K562 (cell line): ENCODE measurements around the gene MALSU1. TPM values are rescaled to one million over a fixed set of nuclear protein-coding genes. Genes with fewer than 3 reads are reported as not detected.

Experiments used
- ATAC-seq: fragments of 200-7000 bp; cut with Tn5 transposase; 3 replicates; pipeline ENCODE4 v1.9.1; 2020; ENCODE audit warnings: moderate library complexity
- BruUV-seq: library from RNA; stranded (reverse); fragments of 400-500 nt; replicated peaks from 2 replicates; lab custom pipeline; 2021; lab: Mats Ljungman, UMichigan
- CTCF ChIA-PET: fragments of 300-600 bp; formaldehyde crosslinking; extraction: SDS; loops from one replicate; lab custom pipeline; 2021; ENCODE audit warnings: low intra/inter-chr PET ratio; lab: Yijun Ruan, JAX
- POLR2A ChIA-PET: fragments of 300-600, 350-650 bp; sonication (Branson Sonifier 250); formaldehyde crosslinking; extraction: SDS; loops from one replicate; lab custom pipeline; 2021; ENCODE audit warnings: antibody characterized with exemption, inconsistent platforms; lab: Yijun Ruan, JAX
- DNase-seq, 4 experiments: peaks; one replicate each; pipeline versions ENCODE4 v3.0.0 to v3.0.0-alpha.2; 2011 to 2018; ENCODE audit warnings: low spot score in 3 of 4, mixed read lengths in 3 of 4; ENCODE audit errors: extremely low read depth in 1 of 4
- FAIRE-seq: peaks from 2 replicates; lab custom pipeline; 2011; peaks lifted over from hg19 to GRCh38; lab: Jason Lieb, UNC
- H2AFZ ChIP-seq: 2 replicates; pipeline ENCODE4 v1.6.0; 2011; ENCODE audit warnings: low read depth, low read length, control low read depth, inconsistent platforms
- H3K27ac ChIP-seq: fragments of 200-600 bp; 3 replicates; pipeline ENCODE4 v1.8.0; 2011; ENCODE audit warnings: low read depth, mild to moderate bottlenecking, control low read depth, inconsistent platforms, low read length, moderate library complexity, mixed read lengths; ENCODE audit errors: extremely low read depth
- H3K27me3 ChIP-seq, 2 experiments: fragments of 300-600 bp in 1 of 2; 2 replicates in 1 of 2; 3 replicates in 1 of 2; pipeline versions ENCODE4 v1.6.0 to v1.8.0; 2011; ENCODE audit warnings: inconsistent platforms in 2 of 2, low read length in 2 of 2, mild to moderate bottlenecking in 1 of 2, mixed read lengths in 1 of 2, moderate library complexity in 1 of 2; ENCODE audit not compliant: control insufficient read depth in 2 of 2, insufficient read depth in 2 of 2
- H3K36me3 ChIP-seq: fragments of 300-600 bp; 3 replicates; pipeline ENCODE4 v1.8.0; 2011; ENCODE audit warnings: mild to moderate bottlenecking, low read length, inconsistent platforms; ENCODE audit not compliant: control insufficient read depth, insufficient read depth
- H3K4me1 ChIP-seq, 2 experiments: fragments of 200-600 bp in 1 of 2; replicated peaks in 1 of 2; 2 replicates in 1 of 2; 3 replicates in 1 of 2; pipeline versions ENCODE4 v1.5.1 to v1.8.0; 2011; ENCODE audit warnings: inconsistent platforms in 2 of 2, low read length in 2 of 2, mild to moderate bottlenecking in 1 of 2, mixed read lengths in 1 of 2, moderate library complexity in 1 of 2; ENCODE audit not compliant: control insufficient read depth in 2 of 2, insufficient read depth in 2 of 2
- H3K4me2 ChIP-seq: 2 replicates; pipeline ENCODE4 v1.6.1; 2011; ENCODE audit warnings: low read length, control low read depth, inconsistent platforms, mixed read lengths; ENCODE audit not compliant: insufficient read depth
- H3K4me3 ChIP-seq: fragments of 200-600 bp; sonication (generic), shearing (Covaris generic); 2 replicates; pipeline ENCODE4 v1.5.1; 2016; ENCODE audit warnings: control low read depth, inconsistent platforms
- H3K79me2 ChIP-seq: fragments of 200-600 bp; 3 replicates; pipeline ENCODE4 v1.8.0; 2011; ENCODE audit warnings: low read length, inconsistent platforms; ENCODE audit not compliant: control insufficient read depth, insufficient read depth
- H3K9ac ChIP-seq, 2 experiments: 2 replicates each; pipeline versions ENCODE4 v1.6.0 to v1.6.1; 2011; ENCODE audit warnings: low read depth in 2 of 2, low read length in 2 of 2, control low read depth in 1 of 2, inconsistent platforms in 1 of 2, mild to moderate bottlenecking in 1 of 2, mixed read lengths in 1 of 2; ENCODE audit not compliant: insufficient read depth in 1 of 2
- H3K9me1 ChIP-seq: one replicate; pipeline ENCODE4 v1.6.0; 2011; ENCODE audit warnings: inconsistent platforms, mild to moderate bottlenecking, low read length, moderate library complexity; ENCODE audit not compliant: control insufficient read depth, insufficient read depth
- H3K9me3 ChIP-seq: replicated peaks from 2 replicates; pipeline ENCODE4 v1.5.1; 2011; ENCODE audit warnings: low read depth, low read length, inconsistent platforms; ENCODE audit not compliant: control insufficient read depth, insufficient read depth
- H4K20me1 ChIP-seq: replicated peaks from 2 replicates; pipeline ENCODE4 v1.6.1; 2011; ENCODE audit warnings: low read length, inconsistent platforms, mixed read lengths; ENCODE audit not compliant: control insufficient read depth, insufficient read depth
- FIP1L1 ChIP-seq: fragments of 200-400 bp; formaldehyde crosslinking; IDR thresholded peaks from 2 replicates; pipeline ENCODE4 v1.6.1; 2018; ENCODE audit warnings: mild to moderate bottlenecking, low read depth, low read length; ENCODE audit not compliant: poor library complexity, severe bottlenecking
- SMARCB1 ChIP-seq: IDR thresholded peaks from 2 replicates; pipeline ENCODE4 v1.6.1; 2011; ENCODE audit warnings: improper control_type of control experiment, low read depth; ENCODE audit not compliant: insufficient read length
- ZNF24 ChIP-seq: fragments of 450-650 bp; IDR thresholded peaks from 2 replicates; pipeline ENCODE4 v1.6.1; 2016
- ZNF318 ChIP-seq, 2 experiments: fragments of 450-650 bp; IDR thresholded peaks; 2 replicates each; pipeline ENCODE4 v1.6.1; 2016; ENCODE audit warnings: mild to moderate bottlenecking in 2 of 2, borderline replicate concordance in 1 of 2, low read depth in 1 of 2, moderate library complexity in 1 of 2
- ZNF583 ChIP-seq: fragments of 250-450 bp; sonication (Bioruptor Pico); IDR thresholded peaks from 2 replicates; pipeline ENCODE4 v1.4.0; 2020
- WGBS: fragments of 100-300 bp; shearing (Covaris generic); methylation state at CpG from one replicate; pipeline ENCODE4 v1.1.6; 2016; ENCODE audit warnings: low coverage, mixed read lengths; ENCODE audit not compliant: insufficient coverage; ENCODE audit errors: missing lambda C conversion rate; 5-methylcytosine and 5-hydroxymethylcytosine counted together
- in situ Hi-C: fragments of 300-500 bp; cut with MboI; formaldehyde crosslinking; loops from 4 replicates; pipeline ENCODE4 v1.15.0; 2018; ENCODE audit warnings: inconsistent platforms, mixed read lengths
- intact Hi-C: fragments of 100-400 bp; cut with micrococcal nuclease; formaldehyde crosslinking; loops from 2 replicates; pipeline ENCODE4 v1.14.2; 2022
- polyA plus RNA-seq, 8 experiments: library from polyadenylated mRNA; depleted of rRNA in 4 of 8; stranded (reverse) in 5 of 8; unstranded in 3 of 8; fragments of >200 nt; fragmentation: Nextera tagmentation in 2 of 8; fragmentation: Illumina TruSeq in 1 of 8; extraction: Ambion mirVana in 2 of 8; extraction: Trizol in 1 of 8; gene quantifications; 2 replicates each; pipeline versions ENCODE4 v1.2.1 to v1.2.3, GENCODE V29; 2011 to 2014; ENCODE audit warnings: inconsistent platforms in 1 of 8, missing spikeins in 1 of 8
- total RNA-seq, 7 experiments: library from RNA; depleted of rRNA in 6 of 7; stranded (reverse); fragments of >200 nt in 6 of 7; fragmentation: Illumina TruSeq in 2 of 7; extraction: Trizol in 2 of 7; gene quantifications; 2 replicates each; pipeline versions ENCODE4 v1.2.1 to v1.2.3, GENCODE V29; 2011 to 2021; ENCODE audit warnings: low replicate concordance in 1 of 7

The MALSU1 gene
- total and polyA plus RNA-seq, 9 of the 15 experiments (the other 6 are each of a cell fraction or from before 2014, with no cell fraction given), result 12.3 to 308 (median 81.2) TPM

GRCh38 chr7:23338439-23338838, 39.3 kb downstream of the MALSU1 start:
- no peaks in the 10 kb centered on the region for H4K20me1 ChIP-seq
- H3K4me1 ChIP-seq, result no peaks in the 10 kb centered on the region
- in situ Hi-C loops (no loop called here), intact Hi-C loops (no loop called here)
- H3K36me3 ChIP-seq, result peaks cover 91% of the 10 kb centered on the region
- ChIA-PET CTCF (no interaction called here), POLR2A (interaction anchor here (0.7 to 1.0 kb wide), 3 partner anchors 11 to 252 kb away, joined by 3 to 4 read pairs (median 4); no protein-coding TSS in a partner anchor)
- no peaks in the 10 kb centered on the region for H3K9me3 ChIP-seq
- no peak overlapping the region for H3K4me3 ChIP-seq
- DNase-seq (no peak), ATAC-seq (no peak), FAIRE-seq (no peak)
- no peaks in the 10 kb centered on the region for H3K9me1 ChIP-seq
- H3K27me3 ChIP-seq, result no peaks in the 10 kb centered on the region
- H3K79me2 ChIP-seq, result no peaks in the 10 kb centered on the region
- BruUV-seq, result no TSS peak
- no peak overlapping the region for H3K4me2 ChIP-seq
- 89% methylated on average over 2 of the region's 2 CpGs for WGBS
- no peak overlapping the region for H2AFZ ChIP-seq
- H3K9ac ChIP-seq, result no peak overlapping the region
- TF ChIP-seq FIP1L1, result no peak
- TF ChIP-seq ZNF24, result no peak
- TF ChIP-seq SMARCB1, result no peak
- no peak for TF ChIP-seq ZNF583 (CRISPR knock-in tag)
- TF ChIP-seq ZNF318 (IDR thresholded peaks at IDR 0.05; ENCODE audit: borderline replicate concordance in 1 of 2, low read depth in 1 of 2), result no peak
- no peak overlapping the region for H3K27ac ChIP-seq
